ENCODE results near the gene RTL5.
A peak's percentile ranks its signal among the peaks of the same experiment; 100 is the strongest.

The RTL5 gene

GRCh38 chrX:72107320-72107719, 24.4 kb downstream of the RTL5 start:
- DNase-seq = no peak

- DNase-seq = no peak
These were observed 26.3 kb downstream of the RTL5 start for GRCh38 chrX:72105436-72105835.

GRCh38 chrX:72102760-72103159, 29.0 kb downstream of the RTL5 start:
- peak; percentile 39 for DNase-seq

- no peak for DNase-seq
These were observed 29.6 kb downstream of the RTL5 start for GRCh38 chrX:72102126-72102525.

GRCh38 chrX:72101597-72102037, 30.1 kb downstream of the RTL5 start:
- DNase-seq = no peak

- no peak for DNase-seq
These were observed 30.8 kb downstream of the RTL5 start for GRCh38 chrX:72100824-72101351.

GRCh38 chrX:72100051-72100755, 31.5 kb downstream of the RTL5 start:
- DNase-seq = no peak

GRCh38 chrX:72097098-72097497, 34.6 kb downstream of the RTL5 start:
- no peak for DNase-seq

- DNase-seq = no peak
These were observed 36.3 kb downstream of the RTL5 start for GRCh38 chrX:72095370-72095769.

GRCh38 chrX:72094894-72095293, 36.8 kb downstream of the RTL5 start:
- DNase-seq = no peak

GRCh38 chrX:72089254-72089653, 42.5 kb downstream of the RTL5 start:
- DNase-seq = no peak

- no peak for DNase-seq
These were observed 43.0 kb downstream of the RTL5 start for GRCh38 chrX:72088761-72089160.

GRCh38 chrX:72086995-72087394, 44.7 kb downstream of the RTL5 start:
- DNase-seq = no peak

- DNase-seq = no peak
These were observed 47.6 kb downstream of the RTL5 start for GRCh38 chrX:72084114-72084513.

GRCh38 chrX:72083291-72083690, 48.4 kb downstream of the RTL5 start:
- no peak for DNase-seq

- DNase-seq = no peak
These were observed 50.0 kb downstream of the RTL5 start for GRCh38 chrX:72081605-72082320.

GRCh38 chrX:72080800-72081199, 50.9 kb downstream of the RTL5 start:
- DNase-seq = no peak

GRCh38 chrX:72080150-72080549, 51.6 kb downstream of the RTL5 start:
- DNase-seq = no peak

- no peak for DNase-seq
These were observed 52.1 kb downstream of the RTL5 start for GRCh38 chrX:72079607-72080006.

- DNase-seq = no peak
These were observed 53.3 kb downstream of the RTL5 start for GRCh38 chrX:72078411-72078810.
